Endothelial cell (in vitro differentiated cells): ENCODE data around the gene CCDC3. TPM values are rescaled to one million over a fixed set of nuclear protein-coding genes. Genes with fewer than 3 reads are reported as not detected.

Experiments used
- DNase-seq: peaks from one replicate; pipeline ENCODE4 v3.0.0; 2021; ENCODE audit warnings: low spot score
- H3K27ac Mint-ChIP-seq: one replicate; pipeline ENCODE4 v1.8.0; 2021; ENCODE audit warnings: mixed read lengths, inconsistent platforms; ENCODE audit not compliant: unreplicated experiment
- H3K27me3 Mint-ChIP-seq: one replicate; pipeline ENCODE4 v1.8.0; 2021; ENCODE audit warnings: mild to moderate bottlenecking, moderate library complexity, mixed read lengths, inconsistent platforms; ENCODE audit not compliant: unreplicated experiment
- H3K36me3 Mint-ChIP-seq: one replicate; pipeline ENCODE4 v1.8.0; 2021; ENCODE audit warnings: mild to moderate bottlenecking, low read depth, mixed read lengths, inconsistent platforms; ENCODE audit not compliant: unreplicated experiment
- H3K4me1 Mint-ChIP-seq: one replicate; pipeline ENCODE4 v1.8.0; 2021; ENCODE audit warnings: mild to moderate bottlenecking, mixed read lengths, inconsistent platforms; ENCODE audit not compliant: unreplicated experiment
- H3K4me3 Mint-ChIP-seq: one replicate; pipeline ENCODE4 v1.8.0; 2021; ENCODE audit warnings: mild to moderate bottlenecking, mixed read lengths, inconsistent platforms; ENCODE audit not compliant: unreplicated experiment
- H3K9me3 Mint-ChIP-seq: one replicate; pipeline ENCODE4 v1.8.0; 2021; ENCODE audit warnings: mixed read lengths, inconsistent platforms; ENCODE audit not compliant: unreplicated experiment
- CTCF ChIP-seq: fragments of 200-600 bp; sonication (generic); IDR thresholded peaks from one replicate; pipeline ENCODE4 v1.5.0; 2021; ENCODE audit warnings: antibody characterized with exemption; ENCODE audit not compliant: unreplicated experiment
- long read RNA-seq: library from polyadenylated mRNA; unstranded; transcript quantifications from one replicate; pipeline ENCODE4 v2.0.0, GENCODE V29; 2020; ENCODE audit not compliant: unreplicated experiment
- total RNA-seq: library from RNA; stranded (reverse); fragmentation: NEBNext Ultra II Directional; extraction: Animal tissue kit (Norgen Biotek cat#: 25700); gene quantifications from one replicate; pipeline ENCODE4 v1.2.1, GENCODE V29; 2021; ENCODE audit not compliant: unreplicated experiment

Gene CCDC3
- 26.1 TPM for total RNA-seq
- long read RNA-seq, partial matches to known transcripts: 0 of 3 reads
- long read RNA-seq, other reads (novel, unspliced or antisense): 0 of 3 reads

GRCh38 chr10:13001041-13001886 is at the start of gene CCDC3:
Gene CCDC3, minus strand, starts transcription at chr10:13001713. Its CDS starts 143 bp downstream, at chr10:13001570.
- no peak within 1 kb of the TSS for H3K27ac Mint-ChIP-seq
- peaks cover 13% of the 10 kb centered on the region for H3K27me3 Mint-ChIP-seq
- H3K36me3 Mint-ChIP-seq: peaks cover 5% of the 10 kb centered on the region
- peak; percentile 36 for DNase-seq
- TF ChIP-seq CTCF: no peak
- H3K4me1 Mint-ChIP-seq: peaks cover 14% of the 10 kb centered on the region
- peak within 1 kb of the TSS; percentile 86 for H3K4me3 Mint-ChIP-seq
- no peaks in the 10 kb centered on the region for H3K9me3 Mint-ChIP-seq

- Mint-ChIP-seq H3K36me3 (no peaks in the 10 kb centered on the region), H3K9me3 (no peaks in the 10 kb centered on the region), H3K27me3 (peaks cover 2% of the 10 kb centered on the region), H3K4me1 (no peaks in the 10 kb centered on the region), H3K27ac (no peak overlapping the region), H3K4me3 (no peak overlapping the region)
- DNase-seq: no peak
- TF ChIP-seq CTCF: no peak
These were observed 49.7 kb upstream of the CCDC3 start for GRCh38 chr10:13051126-13051694.

- H3K4me3 Mint-ChIP-seq: no peak overlapping the region
- H3K9me3 Mint-ChIP-seq: no peaks in the 10 kb centered on the region
- H3K27ac Mint-ChIP-seq: no peak overlapping the region
- no peak for TF ChIP-seq CTCF
- peaks cover 2% of the 10 kb centered on the region for H3K27me3 Mint-ChIP-seq
- H3K36me3 Mint-ChIP-seq: no peaks in the 10 kb centered on the region
- H3K4me1 Mint-ChIP-seq: no peaks in the 10 kb centered on the region
- no peak for DNase-seq
These were observed 48.4 kb upstream of the CCDC3 start for GRCh38 chr10:13049774-13050420.

GRCh38 chr10:13048762-13049161 is 47.2 kb upstream of the CCDC3 start:
- H3K4me3 Mint-ChIP-seq: no peak overlapping the region
- TF ChIP-seq CTCF: no peak
- no peak overlapping the region for H3K27ac Mint-ChIP-seq
- H3K36me3 Mint-ChIP-seq: no peaks in the 10 kb centered on the region
- H3K9me3 Mint-ChIP-seq: no peaks in the 10 kb centered on the region
- no peak for DNase-seq
- no peaks in the 10 kb centered on the region for H3K4me1 Mint-ChIP-seq
- peaks cover 2% of the 10 kb centered on the region for H3K27me3 Mint-ChIP-seq
